DMS79 (cell line): ENCODE measurements around the gene CD34.
A peak's percentile ranks its signal among the peaks of the same experiment; 100 is the strongest.
"Not testable (repeated sequence)": the region's sequence is repeated elsewhere in the genome, so short reads cannot be mapped to it uniquely, and the experiment has no call there.

Experiments used
- DNase-seq: peaks from one replicate; lab custom pipeline; 2025; lab: John Stamatoyannopoulos, UW

CD34 gene

DNA sequence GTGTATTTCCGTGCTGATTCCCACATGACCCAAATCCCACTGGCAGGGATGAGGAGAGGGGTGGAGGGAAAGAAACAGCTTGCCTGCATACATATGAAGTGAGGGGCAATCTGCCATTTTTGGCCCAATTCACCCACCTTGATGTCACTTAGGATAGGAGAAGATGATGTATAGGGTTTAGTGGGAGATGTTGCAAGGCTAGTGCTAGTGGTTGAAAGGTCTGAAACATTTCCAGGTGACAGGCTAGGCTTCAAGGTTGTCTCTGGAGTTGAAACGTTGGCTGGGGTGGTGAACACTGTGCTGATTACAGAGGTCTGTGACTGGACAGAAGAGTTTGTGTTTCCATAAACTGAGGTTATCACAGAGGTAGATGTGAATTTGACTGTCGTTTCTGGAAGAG, 12.1 kb downstream of the CD34 start:
- no peak for DNase-seq

DNA sequence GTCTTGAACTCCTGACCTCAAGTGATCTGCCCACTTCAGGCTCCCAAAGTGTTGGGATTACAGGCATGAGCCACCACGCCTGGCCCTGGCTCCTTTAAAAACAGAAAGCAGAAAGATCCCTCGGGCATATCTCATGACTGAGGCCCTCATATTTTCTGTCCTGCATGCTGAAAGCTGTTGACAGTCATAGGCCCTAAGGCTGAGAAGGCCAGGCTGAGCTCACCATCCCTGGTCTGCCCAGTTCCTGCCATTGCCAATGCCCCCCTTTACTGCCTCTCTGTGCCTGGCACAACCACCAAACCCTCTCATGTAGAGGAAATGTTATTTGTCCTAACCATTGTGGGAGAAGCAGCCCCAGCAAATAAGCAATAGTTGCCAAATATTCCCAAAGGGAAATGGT, 12.7 kb downstream of the CD34 start:
- DNase-seq: no peak

DNA sequence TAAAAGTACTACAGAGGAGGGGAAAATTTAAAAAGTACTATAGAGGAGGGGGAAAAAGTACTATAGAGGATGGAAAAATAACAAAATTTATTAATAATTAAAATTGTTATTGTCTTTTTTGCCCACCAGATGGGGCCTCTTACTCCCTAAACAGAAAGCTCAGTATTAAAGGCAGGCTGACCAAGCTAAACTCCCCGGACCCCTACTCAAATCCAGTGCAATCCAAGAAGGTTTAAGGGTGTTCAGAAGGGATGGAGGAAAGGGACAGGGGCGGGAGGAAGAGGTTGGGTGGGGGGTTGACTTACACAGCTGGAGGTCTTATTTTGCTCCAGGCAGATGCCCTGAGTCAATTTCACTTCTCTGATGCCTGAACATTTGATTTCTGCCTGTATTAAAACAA, 13.7 kb downstream of the CD34 start:
- DNase-seq: no peak

DNA sequence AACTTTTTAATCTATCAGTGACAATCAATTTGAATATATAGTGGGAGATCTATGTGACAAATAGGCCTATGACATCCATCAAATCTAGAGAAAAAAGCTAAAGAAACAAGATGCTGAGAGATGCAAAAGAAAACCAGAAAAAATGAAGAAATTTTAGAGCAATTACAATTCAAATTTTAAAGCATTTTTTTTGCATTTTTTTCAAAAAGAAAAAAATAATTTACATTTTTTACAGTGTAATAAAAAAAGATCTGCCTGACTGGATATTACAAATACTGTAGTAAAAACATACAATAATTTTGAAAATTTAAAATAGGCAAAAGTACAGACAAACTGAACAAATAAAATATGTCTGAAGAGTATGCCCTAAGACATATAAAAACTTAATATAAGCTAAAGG, 14.4 kb downstream of the CD34 start:
- no peak for DNase-seq

DNA sequence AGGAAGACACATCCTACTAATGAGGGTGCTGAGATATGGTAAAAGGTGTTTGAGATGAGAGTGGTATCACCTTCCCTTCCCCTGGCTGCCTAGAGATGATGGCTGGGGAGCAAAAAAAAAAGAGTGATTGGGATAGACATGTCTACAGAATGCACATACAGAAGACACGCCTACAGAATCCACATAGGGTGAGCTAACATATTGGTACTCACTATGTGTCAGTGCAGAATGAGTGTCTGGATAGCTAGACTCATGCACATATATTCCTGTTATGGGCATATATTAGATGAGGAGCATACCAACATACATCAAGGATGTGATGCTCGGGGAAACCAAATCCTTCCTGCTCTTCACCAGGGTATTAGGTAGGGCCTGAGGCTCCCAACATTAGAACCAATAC, 16.2 kb downstream of the CD34 start:
- no peak for DNase-seq

DNA sequence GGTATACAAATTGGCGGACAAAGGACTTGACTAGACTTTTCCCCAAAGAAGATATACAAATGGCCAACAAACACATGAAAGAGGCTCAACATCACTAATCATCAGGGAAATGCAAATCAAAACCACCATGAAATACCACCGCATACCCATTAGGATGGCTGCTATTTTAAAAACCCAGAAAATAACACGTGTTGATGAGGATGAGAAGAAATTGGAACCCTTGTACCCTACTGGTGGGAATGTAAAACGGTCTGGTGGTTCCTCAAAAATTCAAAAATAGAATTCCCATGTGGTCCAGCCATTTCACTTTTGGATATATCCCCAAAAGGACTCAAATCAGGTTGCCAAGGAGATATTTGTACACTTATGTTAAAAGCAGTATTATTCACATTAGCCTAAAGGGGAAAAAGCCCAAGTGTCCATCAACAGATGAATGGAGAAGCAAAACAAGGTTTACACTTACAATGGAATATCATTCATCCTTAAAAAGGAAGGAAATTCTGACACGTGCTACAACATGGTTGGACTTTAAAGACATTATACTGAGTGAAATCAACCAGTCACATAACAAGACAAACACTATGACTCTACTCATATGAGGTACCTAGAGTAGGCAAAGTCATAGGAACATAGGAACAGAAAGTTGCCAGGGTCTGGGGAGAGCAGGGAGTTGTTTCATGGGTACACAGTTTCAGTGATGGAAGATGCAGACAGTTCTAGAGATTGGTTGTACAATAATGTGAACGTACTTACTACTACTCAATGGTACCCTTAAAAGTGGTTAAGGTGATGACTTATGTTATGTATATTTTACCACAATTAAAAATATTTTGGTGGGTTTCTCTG, 17.0 kb downstream of the CD34 start:
- DNase-seq: no peak

DNA sequence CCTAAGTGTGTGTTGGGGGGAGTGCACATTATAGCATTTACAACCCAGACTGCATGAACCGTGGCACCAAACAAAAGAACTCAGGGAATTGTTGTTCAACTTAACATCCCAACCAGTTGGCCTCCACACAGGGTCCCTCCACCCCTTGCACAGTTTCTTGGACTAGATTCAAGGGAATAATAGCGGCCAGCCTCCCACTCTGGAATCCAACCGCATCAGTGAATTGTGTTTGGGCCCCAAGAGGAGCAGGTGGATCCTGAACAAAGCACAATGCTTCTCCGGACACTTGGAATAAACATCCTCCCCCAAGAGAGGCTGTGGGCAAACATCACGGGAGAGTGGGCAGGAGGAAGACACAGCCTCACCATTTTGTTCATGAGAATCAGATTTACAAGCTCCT, 18.2 kb downstream of the CD34 start:
- DNase-seq: no peak

DNA sequence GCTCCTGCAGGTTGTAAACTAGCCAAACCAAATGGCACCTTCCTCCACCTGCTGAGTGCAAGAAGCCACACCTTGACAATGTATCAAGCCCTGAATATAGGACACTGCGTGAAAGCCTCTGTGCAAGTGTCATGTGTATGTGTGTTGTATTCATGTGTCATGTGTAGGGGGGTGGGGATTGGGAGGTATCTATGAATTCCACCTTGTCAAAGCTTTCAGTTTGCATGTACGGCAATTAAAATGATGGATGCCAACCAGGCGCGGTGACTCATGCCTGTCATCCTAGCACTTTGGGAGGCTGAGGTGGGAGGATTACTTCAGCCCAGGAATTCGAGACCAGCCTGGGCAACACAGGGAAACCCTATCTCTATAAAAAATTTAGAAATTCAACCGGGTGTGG, 19.8 kb downstream of the CD34 start:
- DNase-seq: no peak

DNA sequence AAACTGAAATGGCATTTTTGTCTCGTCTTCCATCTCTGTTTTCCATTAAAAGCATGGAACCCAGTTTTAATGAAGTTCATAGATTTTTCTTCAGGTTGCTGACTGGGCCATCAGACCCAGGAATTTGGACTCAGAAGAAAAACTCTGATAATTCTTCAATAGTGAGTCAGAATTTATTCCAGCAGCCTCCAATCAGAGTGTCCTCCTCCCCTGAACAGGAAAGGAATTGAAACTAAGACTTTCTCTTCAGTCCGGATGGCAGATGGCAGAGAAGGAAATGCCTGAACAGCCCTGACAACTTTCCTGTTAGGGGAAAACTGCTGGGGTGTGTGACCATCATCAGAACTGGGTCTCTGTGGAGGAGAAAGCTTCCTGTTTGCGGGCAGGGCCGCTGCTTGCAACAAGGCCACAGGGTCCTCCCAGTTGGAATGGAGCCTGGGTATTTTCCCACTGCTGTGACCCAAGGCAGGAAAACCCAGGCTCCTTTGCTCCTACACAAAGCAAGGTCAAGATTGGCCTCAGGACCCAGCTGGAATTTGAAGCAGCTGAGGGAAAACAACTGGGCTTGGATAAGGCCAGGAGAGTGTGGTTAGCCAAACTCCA, 20.7 kb downstream of the CD34 start:
- no peak for DNase-seq

DNA sequence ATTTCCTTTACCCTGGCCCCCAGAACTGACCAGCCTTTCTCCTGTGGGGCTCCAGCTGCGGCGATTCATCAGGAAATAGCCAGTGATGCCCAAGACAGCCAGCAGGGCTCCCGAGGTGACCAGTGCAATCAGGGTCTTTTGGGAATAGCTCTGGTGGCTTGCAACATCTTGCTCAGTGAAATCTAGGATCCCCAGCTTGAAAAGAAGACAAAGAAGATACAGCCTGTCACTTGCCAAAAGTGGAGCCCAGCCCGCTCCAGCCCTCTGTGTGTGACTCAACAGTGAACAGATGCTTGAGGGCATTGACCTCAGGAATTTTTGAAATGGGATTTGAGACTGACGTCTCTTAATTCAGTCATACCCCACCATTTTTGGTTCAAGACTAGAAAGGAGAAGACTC, 22.3 kb downstream of the CD34 start:
- DNase-seq: no peak

DNA sequence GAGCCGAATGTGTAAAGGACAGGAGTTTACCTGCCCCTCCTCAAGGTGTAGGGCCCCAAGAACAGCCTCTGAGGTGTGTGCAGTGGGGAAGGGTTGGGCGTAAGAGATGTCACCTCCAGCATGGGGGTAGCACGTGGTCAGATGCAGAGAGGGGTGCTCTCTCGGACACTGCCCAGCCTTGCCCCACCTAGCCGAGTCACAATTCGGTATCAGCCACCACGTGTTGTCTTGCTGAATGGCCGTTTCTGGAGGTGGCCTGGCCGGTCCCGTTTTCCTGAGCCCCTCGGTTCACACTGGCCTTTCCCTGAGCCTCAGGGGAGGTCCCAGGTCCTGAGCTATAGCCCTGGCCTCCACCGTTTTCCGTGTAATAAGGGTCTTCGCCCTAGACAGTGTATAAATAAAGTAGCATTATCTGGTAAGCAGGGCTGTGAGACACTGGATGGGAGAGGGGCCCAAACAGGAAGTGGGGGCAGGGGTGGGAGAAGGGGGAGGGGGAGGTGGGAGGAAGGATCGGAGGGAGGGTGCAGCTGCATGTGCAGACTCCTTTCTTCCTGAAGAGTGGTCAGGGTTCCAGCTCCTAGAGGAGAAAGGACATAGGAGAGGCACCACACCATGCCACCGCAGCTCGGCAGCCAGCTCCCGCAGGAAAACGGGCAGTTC, 23.3 kb downstream of the CD34 start:
- DNase-seq: no peak

DNA sequence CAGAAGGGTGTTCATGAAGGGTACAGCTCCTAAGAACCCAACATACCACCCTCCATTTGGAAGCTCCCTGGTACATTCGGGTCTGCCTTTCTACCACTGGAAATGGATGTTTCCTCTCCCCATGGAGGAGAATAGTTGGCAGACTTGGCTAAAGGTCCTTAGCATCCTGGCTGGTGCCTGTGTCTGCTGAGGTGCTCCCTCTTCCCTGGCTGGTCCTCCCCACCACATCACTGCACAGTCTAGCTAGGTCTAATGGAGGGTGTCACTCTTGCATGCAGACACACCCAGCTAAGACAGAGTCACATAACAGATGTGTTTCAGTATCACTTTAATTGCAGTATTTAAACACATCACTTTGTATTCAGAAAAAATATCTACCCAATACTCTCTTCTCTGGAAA, 24.7 kb downstream of the CD34 start:
- no peak for DNase-seq

DNA sequence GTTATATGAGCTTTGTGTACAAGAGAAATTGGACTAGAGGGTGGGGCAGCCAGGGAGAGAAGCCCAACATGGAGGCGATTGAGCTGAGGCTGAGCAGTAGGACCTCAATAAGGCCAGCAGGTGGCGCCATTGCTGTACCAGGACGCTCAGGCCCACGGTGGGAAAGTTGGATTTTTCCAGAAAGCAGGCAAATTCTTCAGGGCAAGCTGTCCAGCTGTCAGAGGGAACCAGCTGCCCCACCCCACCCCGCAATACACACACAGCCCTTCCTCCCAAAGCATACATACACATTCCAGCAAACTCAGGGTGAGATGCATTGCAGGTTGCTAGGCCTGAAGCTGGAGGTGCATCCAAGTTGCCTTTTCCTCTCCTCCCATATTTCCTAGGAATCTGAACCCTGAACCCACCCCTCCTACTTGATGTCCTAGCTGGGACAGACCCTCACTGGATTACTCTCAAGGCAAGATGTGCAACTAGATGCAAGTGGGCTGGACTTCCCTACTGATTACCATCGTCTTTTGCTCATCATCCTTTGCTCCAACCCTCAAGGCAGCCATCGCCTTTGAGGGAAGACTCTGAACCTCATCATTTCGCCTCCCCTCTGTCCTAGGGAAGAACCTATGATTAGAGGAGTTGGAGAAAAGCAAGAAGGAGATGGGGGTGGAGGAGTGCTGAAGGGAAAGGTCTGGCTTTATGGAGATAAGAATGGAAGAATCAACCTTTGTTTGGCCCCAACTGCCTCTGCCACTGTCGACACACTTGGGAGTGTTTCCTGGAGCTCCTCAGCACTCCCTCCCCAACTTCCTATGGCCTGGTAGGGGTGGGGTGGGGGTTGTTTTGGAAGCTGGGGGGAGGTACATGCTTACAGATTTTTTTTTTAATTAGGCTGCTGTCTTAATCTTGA, 25.5 kb downstream of the CD34 start:
- DNase-seq: peak; percentile 9

DNA sequence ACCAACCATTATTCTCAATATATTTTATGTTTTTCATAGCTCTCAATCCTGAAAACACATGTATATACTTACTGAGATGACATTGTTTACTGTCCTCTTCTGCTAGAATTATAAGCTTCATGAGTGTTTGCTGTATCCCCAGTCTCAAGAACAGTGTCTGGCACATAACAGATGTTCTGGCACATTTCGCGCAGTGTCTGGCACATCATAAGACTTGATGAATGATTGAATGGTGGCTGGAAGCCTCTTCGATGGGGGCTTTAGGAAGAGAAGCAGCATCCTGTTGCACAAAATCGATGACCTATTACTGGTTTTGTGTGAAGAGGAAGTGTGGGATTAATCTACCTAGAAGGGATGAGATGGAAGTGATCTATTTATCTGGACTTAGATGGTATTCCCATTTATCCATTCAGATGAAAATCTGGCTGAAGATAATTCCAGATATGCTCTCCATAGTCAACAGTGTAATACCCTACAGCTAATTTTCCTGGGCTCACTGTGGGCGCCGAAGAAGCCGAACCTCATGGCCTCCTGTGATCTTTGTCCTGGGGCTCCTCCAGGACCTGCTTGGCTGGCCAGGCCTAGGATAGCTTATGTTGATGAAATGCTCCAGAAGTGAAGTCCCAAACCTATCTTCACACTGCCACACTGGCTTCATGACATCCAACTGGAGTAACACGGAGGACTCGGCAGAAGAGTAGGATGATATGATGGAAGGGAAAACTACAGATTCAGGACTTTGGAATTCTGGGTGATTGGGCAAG, 26.5 kb downstream of the CD34 start:
- DNase-seq: no peak

DNA sequence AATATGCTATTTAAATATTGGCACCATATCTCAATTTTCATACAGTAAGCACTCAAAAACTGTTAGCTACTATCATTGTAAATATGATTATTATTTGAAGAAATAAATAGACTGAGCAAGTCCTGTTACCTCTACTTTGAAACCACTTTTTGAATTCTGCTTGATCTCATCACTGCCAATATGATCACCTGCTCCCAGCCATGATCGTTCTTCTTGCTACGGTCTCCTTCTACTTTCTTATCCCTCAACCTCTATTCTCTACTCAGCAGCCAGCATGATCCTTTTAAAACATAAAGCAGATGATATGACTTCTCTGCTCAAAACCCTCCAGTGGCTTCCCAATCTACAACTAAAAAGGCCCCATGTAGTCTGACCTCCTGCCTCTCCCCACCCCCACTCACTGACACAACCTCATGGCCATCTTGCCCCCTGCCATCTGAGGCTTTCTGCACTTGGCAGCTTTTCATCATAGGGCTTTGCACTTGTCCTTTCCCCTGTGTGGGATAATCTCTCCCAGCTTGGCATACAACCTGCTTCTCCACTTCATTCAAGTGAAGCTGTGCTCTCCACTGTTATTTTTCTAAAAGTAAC, 27.2 kb downstream of the CD34 start:
- DNase-seq: no peak

DNA sequence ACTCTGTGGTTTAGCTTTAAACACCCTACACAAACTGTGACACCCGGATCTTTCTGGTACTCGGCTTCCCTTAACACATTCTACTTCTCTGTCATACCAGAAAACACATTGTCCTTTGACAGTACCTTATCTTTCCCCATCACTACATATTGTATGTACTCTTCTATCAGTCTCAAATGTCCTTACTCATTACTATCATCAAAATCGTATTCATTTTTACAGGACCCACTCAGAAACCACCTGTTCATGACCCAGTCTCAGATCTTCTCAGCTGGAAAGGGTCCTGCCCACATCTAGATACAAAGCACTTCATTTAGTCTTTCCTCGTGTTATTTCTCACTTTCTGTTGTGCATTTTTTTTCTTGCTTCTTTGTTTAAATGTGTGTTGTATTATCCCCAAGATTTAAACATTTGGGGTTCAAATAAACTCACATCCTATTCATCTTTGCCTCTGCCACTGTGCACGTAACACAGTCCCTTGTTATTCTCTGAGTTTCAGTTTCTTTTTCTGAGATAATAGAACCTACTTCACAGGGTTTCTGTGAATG, 27.7 kb downstream of the CD34 start:
- no peak for DNase-seq

DNA sequence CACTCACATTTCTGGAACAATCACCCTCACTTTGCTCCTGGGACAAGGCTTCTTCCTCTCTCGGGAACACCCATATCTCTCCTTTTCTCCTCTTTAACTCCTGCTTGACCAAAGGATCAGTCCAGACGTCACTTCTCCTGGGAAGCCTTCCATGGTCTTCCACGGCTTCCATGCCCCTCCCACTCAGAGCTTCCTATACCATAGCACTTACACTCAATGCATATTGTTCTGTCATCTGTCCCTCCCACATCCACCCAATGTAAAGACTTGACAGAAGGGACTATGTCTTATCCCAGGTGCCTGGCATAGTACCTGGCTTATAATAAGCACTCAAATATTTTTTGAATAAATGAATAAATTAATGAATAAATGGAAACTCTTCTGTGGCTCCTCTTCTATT, 28.2 kb downstream of the CD34 start:
- DNase-seq: no peak

DNA sequence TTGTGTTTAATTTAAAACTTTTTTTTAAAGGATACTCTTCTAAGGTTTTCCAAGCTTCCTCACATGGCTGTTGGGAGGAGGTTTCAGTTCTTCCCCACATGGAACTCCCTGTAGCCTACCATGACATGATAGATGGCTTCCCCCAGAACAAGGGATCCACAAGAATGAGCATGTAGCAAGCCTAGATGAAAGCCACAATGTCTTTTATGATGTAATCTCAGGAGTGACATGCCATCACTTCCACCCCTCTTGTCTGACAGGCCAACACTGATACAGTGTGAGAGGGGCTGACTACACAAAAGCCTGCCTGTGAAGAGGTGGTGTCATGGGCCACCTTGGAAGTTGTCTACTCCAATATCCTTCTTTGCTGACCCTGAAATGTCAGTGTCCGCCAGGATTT, 32.0 kb downstream of the CD34 start:
- DNase-seq: no peak

DNA sequence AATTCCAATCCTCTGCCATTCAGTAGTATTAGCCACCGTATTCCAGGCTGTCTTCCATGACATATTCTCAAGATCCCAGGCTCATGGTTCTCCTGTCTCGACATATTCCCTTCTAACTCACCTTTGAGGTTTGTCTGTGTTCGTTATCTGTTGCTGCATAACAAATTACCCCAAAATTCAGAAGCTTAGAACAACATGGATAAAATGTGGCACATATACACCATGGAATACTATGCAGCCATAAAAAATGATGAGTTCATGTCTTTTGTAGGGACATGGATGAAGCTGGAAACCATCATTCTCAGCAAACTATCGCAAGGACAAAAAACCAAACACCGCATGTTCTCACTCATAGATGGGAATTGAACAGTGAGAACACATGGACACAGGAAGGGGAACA, 33.0 kb downstream of the CD34 start:
- not testable (repeated sequence) for DNase-seq

DNA sequence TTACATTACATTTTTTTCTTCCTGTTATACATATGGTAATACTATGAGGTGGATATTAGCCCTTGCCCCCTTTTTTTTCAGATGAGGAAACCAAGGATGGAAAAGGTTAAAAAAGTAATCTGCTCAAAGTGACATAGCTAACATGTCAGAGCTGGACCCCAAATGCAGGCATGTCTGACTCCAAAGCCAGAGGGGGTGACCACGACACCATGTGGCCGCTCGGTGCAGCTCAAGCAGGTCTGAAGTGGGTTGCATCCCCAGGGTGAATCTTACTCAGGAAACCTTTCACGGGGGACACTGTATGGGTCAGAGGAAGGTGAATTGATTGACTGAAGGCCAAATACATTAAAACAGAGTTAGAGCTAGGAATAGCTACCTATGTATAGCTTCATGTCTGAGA, 34.8 kb downstream of the CD34 start:
- no peak for DNase-seq

DNA sequence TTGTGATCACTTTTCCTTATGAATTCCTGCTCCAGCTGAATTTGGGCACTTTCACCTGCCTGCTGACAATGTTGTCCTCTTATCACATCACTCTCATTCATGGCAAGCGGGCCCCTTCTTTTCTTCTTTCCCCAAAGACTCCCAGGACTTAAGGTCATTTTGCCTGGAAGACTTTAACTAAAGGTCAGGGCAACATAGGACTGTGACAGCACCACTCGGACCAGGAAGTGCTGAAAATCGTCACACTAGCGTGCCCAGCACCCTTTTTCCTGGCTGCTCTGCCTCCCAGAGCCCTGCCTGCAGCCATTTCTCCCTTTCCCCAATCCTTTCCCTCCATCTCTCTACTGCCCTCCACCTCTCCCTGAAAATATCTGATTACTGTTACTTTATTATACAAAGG, 35.4 kb downstream of the CD34 start:
- DNase-seq: no peak
